Measurements from ENCODE around the gene ACOXL.

The ACOXL gene

DNA sequence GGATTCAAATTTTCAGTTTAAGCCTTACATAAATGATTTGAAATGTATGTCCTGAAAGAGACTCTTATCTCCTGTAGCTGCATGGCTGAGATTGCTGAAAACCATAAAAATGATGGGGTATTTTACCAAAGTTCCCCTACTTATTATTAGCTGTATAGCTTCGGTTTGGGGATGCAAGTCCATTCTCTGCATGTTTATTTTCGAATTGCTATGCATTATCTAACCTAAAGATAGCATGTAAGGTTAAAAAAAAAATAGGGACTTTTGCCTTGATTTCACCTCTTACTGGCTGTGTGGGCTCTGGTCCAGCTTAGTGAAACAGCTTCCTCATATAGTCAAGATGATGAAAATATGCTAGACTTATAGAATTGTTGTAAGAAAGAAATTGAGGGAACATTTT lies 14.0 kb upstream of the ACOXL start:
- Histone ChIP-seq H3K4me3 (ENCODE audit: low read depth, low read length) (no peak overlapping the region), H3K9me3 (no peaks in the 10 kb centered on the region), H3K27me3 (no peaks in the 10 kb centered on the region), H3K36me3 (no peaks in the 10 kb centered on the region), H3K4me1 (no peaks in the 10 kb centered on the region)
- TF ChIP-seq, protein P1, sequence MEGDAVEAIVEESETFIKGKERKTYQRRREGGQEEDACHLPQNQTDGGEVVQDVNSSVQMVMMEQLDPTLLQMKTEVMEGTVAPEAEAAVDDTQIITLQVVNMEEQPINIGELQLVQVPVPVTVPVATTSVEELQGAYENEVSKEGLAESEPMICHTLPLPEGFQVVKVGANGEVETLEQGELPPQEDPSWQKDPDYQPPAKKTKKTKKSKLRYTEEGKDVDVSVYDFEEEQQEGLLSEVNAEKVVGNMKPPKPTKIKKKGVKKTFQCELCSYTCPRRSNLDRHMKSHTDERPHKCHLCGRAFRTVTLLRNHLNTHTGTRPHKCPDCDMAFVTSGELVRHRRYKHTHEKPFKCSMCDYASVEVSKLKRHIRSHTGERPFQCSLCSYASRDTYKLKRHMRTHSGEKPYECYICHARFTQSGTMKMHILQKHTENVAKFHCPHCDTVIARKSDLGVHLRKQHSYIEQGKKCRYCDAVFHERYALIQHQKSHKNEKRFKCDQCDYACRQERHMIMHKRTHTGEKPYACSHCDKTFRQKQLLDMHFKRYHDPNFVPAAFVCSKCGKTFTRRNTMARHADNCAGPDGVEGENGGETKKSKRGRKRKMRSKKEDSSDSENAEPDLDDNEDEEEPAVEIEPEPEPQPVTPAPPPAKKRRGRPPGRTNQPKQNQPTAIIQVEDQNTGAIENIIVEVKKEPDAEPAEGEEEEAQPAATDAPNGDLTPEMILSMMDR (IDR thresholded peaks at IDR 0.05; ENCODE audit: low read depth, low read length): no peak
- no peak for DNase-seq

DNA sequence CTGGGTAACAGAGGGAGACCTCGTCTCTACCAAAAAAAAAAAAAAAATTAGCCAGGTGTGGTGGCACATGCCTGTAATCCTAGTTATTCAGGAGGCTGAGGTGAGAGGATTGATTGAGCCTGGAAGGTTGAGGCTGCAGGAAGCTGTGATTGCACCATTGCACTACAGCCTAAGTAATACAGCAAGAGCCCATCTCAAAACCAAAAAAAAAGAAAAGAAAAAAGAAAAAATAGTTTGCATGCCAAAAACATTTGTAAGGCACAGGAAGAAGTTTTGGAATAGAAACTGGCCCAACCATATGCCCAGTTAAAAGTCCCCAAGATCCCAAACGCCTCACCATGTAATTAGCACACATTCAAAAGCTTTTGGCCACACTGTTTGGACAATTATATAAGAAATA lies 13.4 kb upstream of the ACOXL start:
- no peaks in the 10 kb centered on the region for H3K27me3 ChIP-seq

DNA sequence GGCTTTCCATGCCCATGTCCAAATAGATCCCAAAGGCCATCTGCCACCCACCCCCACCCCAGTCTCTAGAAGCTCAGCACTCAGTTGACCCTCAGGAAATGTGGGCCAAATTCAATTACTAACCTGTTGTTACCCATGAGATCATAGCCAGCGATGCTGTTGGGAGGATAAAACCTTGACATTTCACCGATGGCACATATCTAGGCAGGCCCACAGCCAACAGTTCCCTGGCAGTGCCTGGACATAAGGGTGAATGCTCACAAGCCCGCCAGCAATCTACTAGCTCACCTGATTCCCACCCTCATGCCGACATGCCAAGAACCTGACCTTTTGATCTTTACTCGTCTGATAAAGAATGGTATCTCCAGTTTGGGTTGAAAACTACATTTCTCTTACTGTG lies 11.8 kb upstream of the ACOXL start:
- TF ChIP-seq, protein P1 (IDR thresholded peaks at IDR 0.05; ENCODE audit: low read depth, low read length): no peak
- no peak overlapping the region for H3K4me3 ChIP-seq (ENCODE audit: low read depth, low read length)
- no peaks in the 10 kb centered on the region for H3K27me3 ChIP-seq
- no peaks in the 10 kb centered on the region for H3K9me3 ChIP-seq
- no peak for DNase-seq
- H3K4me1 ChIP-seq: no peaks in the 10 kb centered on the region
- no peaks in the 10 kb centered on the region for H3K36me3 ChIP-seq

More for the DNA sequence above, 13.4 kb upstream of the ACOXL start:
- H3K36me3 ChIP-seq: no peaks in the 10 kb centered on the region
- no peaks in the 10 kb centered on the region for H3K4me1 ChIP-seq
- H3K9me3 ChIP-seq: no peaks in the 10 kb centered on the region
- no peak overlapping the region for H3K4me3 ChIP-seq (ENCODE audit: low read depth, low read length)
- TF ChIP-seq, protein P1 (IDR thresholded peaks at IDR 0.05; ENCODE audit: low read depth, low read length): no peak
- DNase-seq: no peak

- no peak overlapping the region for H3K4me3 ChIP-seq (ENCODE audit: low read depth, low read length)
- TF ChIP-seq, protein P1 (IDR thresholded peaks at IDR 0.05; ENCODE audit: low read depth, low read length): no peak
- no peaks in the 10 kb centered on the region for H3K36me3 ChIP-seq
- DNase-seq: no peak
- H3K4me1 ChIP-seq: no peaks in the 10 kb centered on the region
- no peaks in the 10 kb centered on the region for H3K27me3 ChIP-seq
- H3K9me3 ChIP-seq: no peaks in the 10 kb centered on the region
Measured at GRCh38 chr2:110724820-110725219, 7.6 kb upstream of the ACOXL start.

- H3K27me3 ChIP-seq: no peaks in the 10 kb centered on the region
- TF ChIP-seq, protein P1 (IDR thresholded peaks at IDR 0.05; ENCODE audit: low read depth, low read length): no peak
Measured at GRCh38 chr2:110725370-110725769, 7.0 kb upstream of the ACOXL start.

DNA sequence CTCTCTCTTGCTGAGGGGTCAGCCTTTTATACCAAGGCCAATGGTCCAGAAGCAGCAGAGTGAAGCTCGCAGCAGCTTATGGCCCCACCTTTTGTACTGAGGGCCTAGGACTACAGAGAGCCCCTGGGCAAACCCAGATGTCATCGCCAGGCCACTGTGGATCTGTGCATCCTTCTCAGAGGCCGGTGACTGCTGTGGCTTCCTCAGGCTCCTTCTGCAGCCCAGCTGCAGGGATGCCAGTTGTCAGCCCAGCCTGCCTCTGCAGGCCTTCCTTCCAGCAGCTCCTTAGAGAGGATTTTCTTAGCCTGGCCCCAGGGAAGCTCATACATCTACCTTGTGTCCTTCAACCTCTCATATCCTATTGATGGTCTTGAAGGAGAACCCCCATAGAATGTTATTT lies 6.5 kb upstream of the ACOXL start:
- no peaks in the 10 kb centered on the region for H3K27me3 ChIP-seq
- H3K9me3 ChIP-seq: no peaks in the 10 kb centered on the region
- no peaks in the 10 kb centered on the region for H3K4me1 ChIP-seq
- no peaks in the 10 kb centered on the region for H3K36me3 ChIP-seq
- no peak for DNase-seq
- TF ChIP-seq, protein P1 (IDR thresholded peaks at IDR 0.05; ENCODE audit: low read depth, low read length): no peak
- H3K4me3 ChIP-seq (ENCODE audit: low read depth, low read length): no peak overlapping the region

More at GRCh38 chr2:110725370-110725769, 7.0 kb upstream of the ACOXL start:
- no peak overlapping the region for H3K4me3 ChIP-seq (ENCODE audit: low read depth, low read length)
- no peaks in the 10 kb centered on the region for H3K4me1 ChIP-seq
- no peak for DNase-seq
- no peaks in the 10 kb centered on the region for H3K36me3 ChIP-seq
- no peaks in the 10 kb centered on the region for H3K9me3 ChIP-seq
